ENCODE measurements around the gene CEP112.

GRCh38 chr17:65667656-65668055, 524.3 kb downstream of the CEP112 start:
- TF ChIP-seq, protein P1, sequence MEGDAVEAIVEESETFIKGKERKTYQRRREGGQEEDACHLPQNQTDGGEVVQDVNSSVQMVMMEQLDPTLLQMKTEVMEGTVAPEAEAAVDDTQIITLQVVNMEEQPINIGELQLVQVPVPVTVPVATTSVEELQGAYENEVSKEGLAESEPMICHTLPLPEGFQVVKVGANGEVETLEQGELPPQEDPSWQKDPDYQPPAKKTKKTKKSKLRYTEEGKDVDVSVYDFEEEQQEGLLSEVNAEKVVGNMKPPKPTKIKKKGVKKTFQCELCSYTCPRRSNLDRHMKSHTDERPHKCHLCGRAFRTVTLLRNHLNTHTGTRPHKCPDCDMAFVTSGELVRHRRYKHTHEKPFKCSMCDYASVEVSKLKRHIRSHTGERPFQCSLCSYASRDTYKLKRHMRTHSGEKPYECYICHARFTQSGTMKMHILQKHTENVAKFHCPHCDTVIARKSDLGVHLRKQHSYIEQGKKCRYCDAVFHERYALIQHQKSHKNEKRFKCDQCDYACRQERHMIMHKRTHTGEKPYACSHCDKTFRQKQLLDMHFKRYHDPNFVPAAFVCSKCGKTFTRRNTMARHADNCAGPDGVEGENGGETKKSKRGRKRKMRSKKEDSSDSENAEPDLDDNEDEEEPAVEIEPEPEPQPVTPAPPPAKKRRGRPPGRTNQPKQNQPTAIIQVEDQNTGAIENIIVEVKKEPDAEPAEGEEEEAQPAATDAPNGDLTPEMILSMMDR (IDR thresholded peaks at IDR 0.05), result no peak
- TF ChIP-seq, protein P2, sequence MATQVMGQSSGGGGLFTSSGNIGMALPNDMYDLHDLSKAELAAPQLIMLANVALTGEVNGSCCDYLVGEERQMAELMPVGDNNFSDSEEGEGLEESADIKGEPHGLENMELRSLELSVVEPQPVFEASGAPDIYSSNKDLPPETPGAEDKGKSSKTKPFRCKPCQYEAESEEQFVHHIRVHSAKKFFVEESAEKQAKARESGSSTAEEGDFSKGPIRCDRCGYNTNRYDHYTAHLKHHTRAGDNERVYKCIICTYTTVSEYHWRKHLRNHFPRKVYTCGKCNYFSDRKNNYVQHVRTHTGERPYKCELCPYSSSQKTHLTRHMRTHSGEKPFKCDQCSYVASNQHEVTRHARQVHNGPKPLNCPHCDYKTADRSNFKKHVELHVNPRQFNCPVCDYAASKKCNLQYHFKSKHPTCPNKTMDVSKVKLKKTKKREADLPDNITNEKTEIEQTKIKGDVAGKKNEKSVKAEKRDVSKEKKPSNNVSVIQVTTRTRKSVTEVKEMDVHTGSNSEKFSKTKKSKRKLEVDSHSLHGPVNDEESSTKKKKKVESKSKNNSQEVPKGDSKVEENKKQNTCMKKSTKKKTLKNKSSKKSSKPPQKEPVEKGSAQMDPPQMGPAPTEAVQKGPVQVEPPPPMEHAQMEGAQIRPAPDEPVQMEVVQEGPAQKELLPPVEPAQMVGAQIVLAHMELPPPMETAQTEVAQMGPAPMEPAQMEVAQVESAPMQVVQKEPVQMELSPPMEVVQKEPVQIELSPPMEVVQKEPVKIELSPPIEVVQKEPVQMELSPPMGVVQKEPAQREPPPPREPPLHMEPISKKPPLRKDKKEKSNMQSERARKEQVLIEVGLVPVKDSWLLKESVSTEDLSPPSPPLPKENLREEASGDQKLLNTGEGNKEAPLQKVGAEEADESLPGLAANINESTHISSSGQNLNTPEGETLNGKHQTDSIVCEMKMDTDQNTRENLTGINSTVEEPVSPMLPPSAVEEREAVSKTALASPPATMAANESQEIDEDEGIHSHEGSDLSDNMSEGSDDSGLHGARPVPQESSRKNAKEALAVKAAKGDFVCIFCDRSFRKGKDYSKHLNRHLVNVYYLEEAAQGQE (IDR thresholded peaks at IDR 0.05; ENCODE audit: insufficient read depth in 1 of 2, low read depth in 2 of 2, low read length in 1 of 2), result no peak
- TF ChIP-seq POLR2AphosphoS5 (IDR thresholded peaks at IDR 0.05; ENCODE audit: low read depth, low read length) (no peak), SIN3A (IDR thresholded peaks at IDR 0.05; ENCODE audit: borderline replicate concordance, insufficient read depth, low read depth, low read length) (no peak), TCF7L2 (IDR thresholded peaks at IDR 0.05; ENCODE audit: low read depth, low read length) (no peak)
